Choroid plexus epithelial cell (primary cell): ENCODE results near the gene EEFSEC.

Experiments
- DNase-seq: peaks from one replicate; pipeline ENCODE4 v3.0.0-alpha.2; 2010; ENCODE audit warnings: low read depth
- H3K4me3 ChIP-seq: 2 replicates; pipeline ENCODE4 v1.5.1; 2011; ENCODE audit warnings: low read depth, mild to moderate bottlenecking, control low read depth, low read length, moderate library complexity
- TF ChIP-seq, protein P1 (sequence below): conservative IDR thresholded peaks from 2 replicates; pipeline ENCODE4 v1.5.1; 2011; ENCODE audit warnings: low read depth, mild to moderate bottlenecking, control low read depth, inconsistent platforms, low read length, moderate library complexity

Gene EEFSEC

DNA sequence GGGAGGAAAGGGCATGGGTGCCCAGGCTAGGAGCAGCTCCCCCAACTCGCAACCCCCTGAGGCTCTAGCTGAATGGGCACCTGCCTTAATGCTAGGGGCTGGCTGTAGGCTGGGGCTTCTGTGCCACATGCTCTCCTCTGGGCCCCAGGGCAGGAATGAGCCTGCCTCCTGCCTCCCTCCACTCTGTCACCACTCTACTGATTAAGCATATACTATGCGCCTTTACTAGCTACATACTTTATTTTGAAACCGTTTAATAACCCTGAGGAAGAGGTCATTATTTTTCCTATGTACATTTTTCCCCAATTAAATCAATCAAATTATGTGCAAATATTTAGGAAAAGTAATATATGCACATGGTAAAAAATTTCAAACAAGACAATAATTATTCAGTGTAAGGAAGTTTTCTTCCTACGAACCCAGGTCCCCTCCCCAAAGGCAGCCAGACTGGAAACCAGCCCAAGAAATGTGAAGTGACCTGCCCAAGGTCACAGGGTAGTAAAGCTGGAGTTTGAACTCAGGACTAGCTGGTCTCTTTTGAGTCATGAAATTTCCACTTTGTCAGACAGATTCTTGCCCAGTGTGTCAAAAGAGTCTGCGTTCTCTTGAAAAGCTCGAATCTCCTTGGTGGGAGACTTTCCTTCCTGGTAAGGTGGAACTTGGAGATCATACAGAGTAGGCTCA, 190.9 kb downstream of the EEFSEC start:
- no peak for DNase-seq
- TF ChIP-seq, protein P1, sequence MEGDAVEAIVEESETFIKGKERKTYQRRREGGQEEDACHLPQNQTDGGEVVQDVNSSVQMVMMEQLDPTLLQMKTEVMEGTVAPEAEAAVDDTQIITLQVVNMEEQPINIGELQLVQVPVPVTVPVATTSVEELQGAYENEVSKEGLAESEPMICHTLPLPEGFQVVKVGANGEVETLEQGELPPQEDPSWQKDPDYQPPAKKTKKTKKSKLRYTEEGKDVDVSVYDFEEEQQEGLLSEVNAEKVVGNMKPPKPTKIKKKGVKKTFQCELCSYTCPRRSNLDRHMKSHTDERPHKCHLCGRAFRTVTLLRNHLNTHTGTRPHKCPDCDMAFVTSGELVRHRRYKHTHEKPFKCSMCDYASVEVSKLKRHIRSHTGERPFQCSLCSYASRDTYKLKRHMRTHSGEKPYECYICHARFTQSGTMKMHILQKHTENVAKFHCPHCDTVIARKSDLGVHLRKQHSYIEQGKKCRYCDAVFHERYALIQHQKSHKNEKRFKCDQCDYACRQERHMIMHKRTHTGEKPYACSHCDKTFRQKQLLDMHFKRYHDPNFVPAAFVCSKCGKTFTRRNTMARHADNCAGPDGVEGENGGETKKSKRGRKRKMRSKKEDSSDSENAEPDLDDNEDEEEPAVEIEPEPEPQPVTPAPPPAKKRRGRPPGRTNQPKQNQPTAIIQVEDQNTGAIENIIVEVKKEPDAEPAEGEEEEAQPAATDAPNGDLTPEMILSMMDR = no peak
- no peak overlapping the region for H3K4me3 ChIP-seq

DNA sequence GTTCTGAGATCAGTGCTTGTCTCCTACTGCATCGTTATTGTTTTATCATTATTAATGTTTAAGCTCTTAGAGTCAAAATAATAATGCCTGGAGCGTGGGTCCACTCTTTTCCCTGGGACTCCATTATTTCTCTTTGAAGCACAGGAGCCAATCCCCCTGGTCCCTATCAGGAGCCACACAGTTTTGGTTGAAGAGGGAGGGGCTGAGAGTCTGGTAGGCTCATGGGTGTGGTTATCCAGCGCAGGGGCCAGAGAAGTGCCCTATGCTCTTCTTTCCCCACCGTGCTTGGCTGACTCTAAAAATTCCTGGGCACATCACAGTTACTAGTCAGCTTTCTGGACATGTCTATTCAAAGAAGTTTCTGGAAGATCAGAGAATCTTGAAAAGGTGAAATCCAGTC, 191.9 kb downstream of the EEFSEC start:
- DNase-seq = no peak
- H3K4me3 ChIP-seq = no peak overlapping the region
- TF ChIP-seq, protein P1 = no peak

DNA sequence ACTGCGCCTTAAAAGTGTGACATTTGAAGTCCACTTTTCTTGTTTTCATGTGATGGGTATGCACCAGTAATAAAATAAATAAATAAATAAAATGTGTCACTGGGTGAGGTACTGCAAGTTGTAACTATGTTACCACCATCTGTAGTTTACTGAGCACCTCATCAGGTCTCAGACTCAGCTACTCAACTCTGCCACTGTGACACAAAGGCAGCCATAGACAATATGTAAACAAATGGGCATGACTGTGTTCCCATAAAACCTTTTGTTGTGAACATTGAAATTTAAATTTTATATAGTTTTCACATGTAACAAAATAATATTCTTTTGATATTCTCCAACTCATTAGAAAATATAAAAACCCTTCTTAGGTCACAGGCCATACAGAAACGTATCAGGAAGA, 193.3 kb downstream of the EEFSEC start:
- TF ChIP-seq, protein P1 = no peak
- DNase-seq = no peak

DNA sequence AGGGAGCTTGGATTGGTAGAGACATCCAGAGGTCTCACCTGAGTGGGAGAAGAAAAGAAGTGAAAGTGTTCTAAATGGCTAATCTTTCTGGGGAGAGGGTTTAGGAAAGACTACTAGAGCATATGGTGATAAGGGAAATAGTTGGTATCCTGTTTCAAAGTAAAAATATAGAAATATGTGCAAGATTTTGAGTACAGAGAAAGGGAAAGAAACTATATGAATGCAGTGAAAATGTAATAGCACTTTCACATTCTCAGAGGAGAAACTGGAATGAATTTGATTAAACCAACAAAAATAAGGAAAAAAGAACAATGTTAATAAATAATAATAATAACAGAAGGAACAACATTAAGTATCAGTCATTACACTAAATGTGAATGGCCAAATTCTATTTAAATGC, 194.0 kb downstream of the EEFSEC start:
- no peak for DNase-seq
- TF ChIP-seq, protein P1 = no peak
- H3K4me3 ChIP-seq = no peak overlapping the region

More for the DNA sequence above, 193.3 kb downstream of the EEFSEC start:
- no peak overlapping the region for H3K4me3 ChIP-seq

DNA sequence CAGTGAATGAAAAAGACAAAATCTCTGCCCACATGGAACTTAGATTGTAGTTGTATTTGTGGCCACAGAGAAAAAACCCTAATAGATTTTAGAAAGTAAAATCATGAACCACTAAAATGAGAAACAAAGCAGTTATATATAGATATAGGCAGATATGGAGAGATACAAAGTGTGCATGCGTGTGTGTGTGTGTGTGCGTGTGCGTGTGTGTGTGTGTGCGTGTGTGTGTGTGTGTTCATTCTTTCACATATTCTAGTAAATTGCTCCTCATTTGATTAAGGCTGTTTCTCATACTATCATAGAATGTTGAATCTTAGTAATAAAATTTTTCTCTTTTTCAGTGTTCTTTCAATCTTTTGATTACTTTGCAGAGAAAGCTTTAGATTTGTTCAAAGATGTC, 194.8 kb downstream of the EEFSEC start:
- TF ChIP-seq, protein P1 = no peak
- no peak for DNase-seq
- no peak overlapping the region for H3K4me3 ChIP-seq

DNA sequence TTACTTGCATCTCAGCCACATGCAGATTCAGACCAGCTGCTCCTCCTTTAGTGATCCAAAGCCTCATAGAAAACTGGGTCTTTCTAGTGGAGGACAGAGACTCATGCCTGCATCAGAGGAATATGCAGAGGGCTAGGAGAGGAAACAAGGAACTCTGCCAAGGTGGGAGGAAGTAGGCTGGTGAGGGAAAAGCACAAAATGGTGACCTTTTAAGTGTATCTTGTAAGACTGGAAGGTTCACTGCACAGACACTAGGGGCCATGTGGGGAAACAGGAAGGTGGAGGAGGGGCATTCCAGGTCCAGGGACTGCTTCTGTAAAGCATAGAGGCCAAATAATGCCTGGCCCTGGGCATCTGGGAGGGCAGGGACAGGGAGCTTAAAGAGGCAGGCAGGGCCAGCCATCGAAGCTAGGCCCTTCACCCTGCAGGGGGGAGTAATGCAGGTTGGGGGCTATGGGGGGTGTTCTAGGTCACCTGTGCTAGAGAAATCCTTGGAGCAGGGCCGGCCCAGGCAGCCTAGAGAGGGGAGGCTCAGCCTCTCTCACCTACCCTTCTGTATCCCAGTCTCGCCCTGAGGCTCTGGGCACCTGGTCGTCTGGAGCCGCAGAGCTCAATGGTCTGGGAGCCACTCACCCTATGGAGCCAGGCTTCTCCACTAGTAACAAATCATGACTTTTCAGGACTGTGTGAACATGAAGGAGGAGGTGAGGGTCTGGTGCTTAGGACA, 195.7 kb downstream of the EEFSEC start:
- DNase-seq = no peak
- TF ChIP-seq, protein P1 = no peak

More for the DNA sequence above, 195.7 kb downstream of the EEFSEC start:
- no peak overlapping the region for H3K4me3 ChIP-seq
